Liver (tissue), 9 donors: ENCODE results near the gene AGAP2. TPM values are rescaled to one million over a fixed set of nuclear protein-coding genes. Genes with fewer than 3 reads are reported as not detected.
"Not testable (repeated sequence)": the region's sequence is repeated elsewhere in the genome, so short reads cannot be mapped to it uniquely, and the experiment has no call there.

Experiments used
- DNase-seq: peaks from one replicate; pipeline ENCODE4 v3.0.0-alpha.2; 2017; ENCODE audit warnings: low spot score
- H3K27ac ChIP-seq, 2 donors: one replicate each; pipeline ENCODE4 v1.7.0; 2013; ENCODE audit warnings: inconsistent platforms in 2 of 2, low read length in 2 of 2, control low read depth in 1 of 2, low read depth in 1 of 2, mild to moderate bottlenecking in 1 of 2
- H3K27me3 ChIP-seq, 4 donors: one replicate each; pipeline versions ENCODE4 v1.6.1 to v1.7.0; 2013; ENCODE audit warnings: low read length in 3 of 4, inconsistent platforms in 1 of 4, mild to moderate bottlenecking in 1 of 4, moderate library complexity in 1 of 4; ENCODE audit not compliant: control insufficient read depth in 4 of 4, insufficient read depth in 4 of 4
- H3K36me3 ChIP-seq, 4 donors: one replicate each; pipeline versions ENCODE4 v1.6.1 to v1.7.0; 2013; ENCODE audit warnings: low read length in 3 of 4, mild to moderate bottlenecking in 3 of 4, low read depth in 1 of 4, moderate library complexity in 1 of 4; ENCODE audit not compliant: control insufficient read depth in 4 of 4, insufficient read depth in 3 of 4
- H3K4me1 ChIP-seq, 4 donors: one replicate each; pipeline versions ENCODE4 v1.6.1 to v1.7.0; 2013; ENCODE audit warnings: low read length in 3 of 4, mild to moderate bottlenecking in 3 of 4, moderate library complexity in 1 of 4; ENCODE audit not compliant: control insufficient read depth in 4 of 4, insufficient read depth in 4 of 4
- H3K4me3 ChIP-seq, 3 donors: one replicate each; pipeline versions ENCODE4 v1.6.1 to v1.7.0; 2013; ENCODE audit warnings: low read length in 3 of 3, control low read depth in 1 of 3, low read depth in 1 of 3, mild to moderate bottlenecking in 1 of 3
- H3K9ac ChIP-seq, 2 donors: one replicate each; pipeline ENCODE4 v1.7.0; 2013; ENCODE audit warnings: low read length in 2 of 2, mild to moderate bottlenecking in 2 of 2, moderate library complexity in 2 of 2, control low read depth in 1 of 2, low read depth in 1 of 2
- H3K9me3 ChIP-seq, 4 donors: one replicate each; pipeline versions ENCODE4 v1.6.1 to v1.7.0; 2013; ENCODE audit warnings: low read length in 3 of 4; ENCODE audit not compliant: control insufficient read depth in 4 of 4
- ATF3 ChIP-seq: IDR thresholded peaks from 2 replicates; pipeline ENCODE4 v1.6.1; 2016; ENCODE audit warnings: antibody characterized with exemption
- CTCF ChIP-seq: fragments of 150-350 bp; IDR thresholded peaks from 2 replicates; pipeline ENCODE4 v1.5.1; 2017; ENCODE audit warnings: improper control_type of control experiment, low read depth, low read length; ENCODE audit not compliant: missing input control
- FOXA1 ChIP-seq: IDR thresholded peaks from 2 replicates; pipeline ENCODE4 v1.6.1; 2016; ENCODE audit warnings: antibody characterized with exemption
- FOXA2 ChIP-seq: IDR thresholded peaks from 2 replicates; pipeline ENCODE4 v1.6.1; 2016; ENCODE audit warnings: antibody characterized with exemption
- GABPA ChIP-seq, 2 donors: IDR thresholded peaks in 1 of 2; conservative IDR thresholded peaks in 1 of 2; 2 replicates each; pipeline ENCODE4 v1.6.1; 2016; ENCODE audit warnings: antibody characterized with exemption in 2 of 2, mild to moderate bottlenecking in 1 of 2, moderate library complexity in 1 of 2
- HNF4G ChIP-seq: IDR thresholded peaks from 2 replicates; pipeline ENCODE4 v1.6.1; 2016; ENCODE audit warnings: antibody characterized with exemption
- JUND ChIP-seq, 2 donors: IDR thresholded peaks; 2 replicates each; pipeline ENCODE4 v1.6.1; 2016; ENCODE audit warnings: antibody characterized with exemption in 2 of 2
- MAX ChIP-seq: IDR thresholded peaks from 2 replicates; pipeline ENCODE4 v1.6.1; 2016; ENCODE audit warnings: antibody characterized with exemption
- NR2F2 ChIP-seq: IDR thresholded peaks from 2 replicates; pipeline ENCODE4 v1.6.1; 2016; ENCODE audit warnings: antibody characterized with exemption
- RAD21 ChIP-seq, 2 donors: IDR thresholded peaks; 2 replicates each; pipeline ENCODE4 v1.6.1; 2016; ENCODE audit warnings: antibody characterized with exemption in 2 of 2, mild to moderate bottlenecking in 2 of 2
- REST ChIP-seq: IDR thresholded peaks from 2 replicates; pipeline ENCODE4 v1.6.1; 2016; ENCODE audit warnings: antibody characterized with exemption, mild to moderate bottlenecking
- RXRA ChIP-seq, 2 donors: IDR thresholded peaks; 2 replicates each; pipeline ENCODE4 v1.6.1; 2017 to 2018; ENCODE audit warnings: antibody characterized with exemption in 2 of 2, mild to moderate bottlenecking in 1 of 2
- SP1 ChIP-seq: IDR thresholded peaks from 2 replicates; pipeline ENCODE4 v1.6.1; 2018; ENCODE audit warnings: antibody characterized with exemption, mild to moderate bottlenecking
- TAF1 ChIP-seq: conservative IDR thresholded peaks from 2 replicates; pipeline ENCODE4 v1.6.1; 2016; ENCODE audit warnings: antibody characterized with exemption, mild to moderate bottlenecking
- YY1 ChIP-seq: IDR thresholded peaks from 2 replicates; pipeline ENCODE4 v1.6.1; 2016; ENCODE audit warnings: antibody characterized with exemption, mild to moderate bottlenecking
- WGBS: extraction: QIAGEN DNeasy Blood & Tissue Kit; methylation state at CpG from one replicate; pipeline ENCODE4 v1.1.7; 2013; 5-methylcytosine and 5-hydroxymethylcytosine counted together
- polyA plus RNA-seq, 2 donors: library from polyadenylated mRNA; stranded (reverse) in 1 of 2; unstranded in 1 of 2; fragments of 200-250 nt in 1 of 2; fragments of >200 nt in 1 of 2; fragmentation: Nextera tagmentation in 1 of 2; extraction: Ambion mirVana in 1 of 2; gene quantifications; one replicate each; pipeline versions ENCODE4 v1.2.1 to v1.2.3, GENCODE V29; 2013 to 2015
- total RNA-seq, 2 donors: library from RNA; depleted of rRNA; stranded (reverse); fragments of >200 nt; gene quantifications; one replicate each; pipeline ENCODE4 v1.2.3, GENCODE V29; 2014
- donor health status: healthy.
- donor health status: healthy.
- donor health status: healthy.
- donor health status: healthy.
- donor health status: healthy.

Gene AGAP2
- total and polyA plus RNA-seq, 4 donors: 0.18 to 1.7 (median 0.64) TPM

GRCh38 chr12:57715036-57715748, 23.4 kb downstream of the AGAP2 start:
- 97% methylated on average over 6 of the region's 6 CpGs for WGBS

GRCh38 chr12:57713209-57713608, 25.3 kb downstream of the AGAP2 start:
- Histone ChIP-seq H3K4me3 (no peak overlapping the region), H3K9ac (no peak overlapping the region), H3K36me3 (peaks cover 9 to 34% (median 27%) of the 10 kb centered on the region in 4 donors), H3K27ac (no peak overlapping the region), H3K27me3 (no peaks in the 10 kb centered on the region), H3K4me1 (no peaks in the 10 kb centered on the region), H3K9me3 (no peaks in the 10 kb centered on the region)
- 97% methylated on average over 5 of the region's 5 CpGs for WGBS
- TF ChIP-seq ATF3 (no peak), HNF4G (no peak), FOXA2 (no peak), MAX (no peak), TAF1 (no peak), RXRA (IDR thresholded peaks at IDR 0.05) (no peak), GABPA (IDR thresholded peaks at IDR 0.05 in 1 of 2, conservative IDR thresholded peaks at IDR 0.05 in 1 of 2) (no peak), SP1 (no peak), YY1 (no peak), REST (no peak), JUND (IDR thresholded peaks at IDR 0.05) (no peak), FOXA1 (no peak), NR2F2 (no peak), CTCF (no peak), RAD21 (IDR thresholded peaks at IDR 0.05) (no peak)
- no peak for DNase-seq

More at GRCh38 chr12:57715036-57715748, 23.4 kb downstream of the AGAP2 start:
- not testable (repeated sequence) for H3K4me1 ChIP-seq, H3K9ac ChIP-seq, DNase-seq, H3K4me3 ChIP-seq, H3K9me3 ChIP-seq, H3K27ac ChIP-seq, H3K27me3 ChIP-seq
- peaks cover 14 to 52% (median 45%) of the 10 kb centered on the region in 4 donors for H3K36me3 ChIP-seq
